Stimulated activated CD8-positive, alpha-beta memory T cell treated with anti-CD3 and anti-CD28 coated beads, Interleukin-4, amount 100 ng/mL, for 1 hour (primary cell): ENCODE data around the gene DENND2A.
"Not testable (repeated sequence)": the region's sequence is repeated elsewhere in the genome, so short reads cannot be mapped to it uniquely, and the experiment has no call there.

Experiments
- DNase-seq, 2 donors: peaks; one replicate each; pipeline ENCODE4 v3.0.0-alpha.2; 2020; ENCODE audit warnings: low read depth in 2 of 2, low spot score in 1 of 2

Gene DENND2A

DNA sequence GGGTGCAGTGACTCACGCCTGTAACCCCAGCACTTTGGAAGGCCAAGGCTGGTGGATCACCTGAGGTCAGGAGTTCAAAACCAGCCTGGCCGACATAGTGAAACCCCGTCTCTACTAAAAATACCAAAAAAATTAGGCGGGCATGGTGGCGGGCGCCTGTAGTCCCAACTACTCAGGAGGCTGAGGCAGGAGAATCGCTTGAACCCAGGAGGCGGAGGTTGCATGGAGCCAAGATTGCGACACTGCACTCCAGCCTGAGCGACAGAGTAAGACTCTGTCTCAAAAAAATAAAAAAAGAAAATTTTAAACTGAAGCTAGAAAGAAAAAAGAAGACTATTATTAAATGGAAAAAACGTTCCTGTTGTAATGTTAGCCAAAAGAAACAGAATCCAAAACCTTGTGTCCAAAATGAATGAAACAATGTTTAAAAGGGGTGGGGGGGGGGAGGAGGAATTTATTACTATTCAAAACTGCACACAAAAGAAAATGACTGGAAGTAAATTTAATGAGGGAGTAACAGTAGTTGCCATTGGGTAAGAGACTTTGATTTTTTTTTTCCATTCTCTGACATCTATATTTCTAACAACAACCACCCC lies 20.6 kb downstream of the DENND2A start:
- not testable (repeated sequence) for DNase-seq

DNA sequence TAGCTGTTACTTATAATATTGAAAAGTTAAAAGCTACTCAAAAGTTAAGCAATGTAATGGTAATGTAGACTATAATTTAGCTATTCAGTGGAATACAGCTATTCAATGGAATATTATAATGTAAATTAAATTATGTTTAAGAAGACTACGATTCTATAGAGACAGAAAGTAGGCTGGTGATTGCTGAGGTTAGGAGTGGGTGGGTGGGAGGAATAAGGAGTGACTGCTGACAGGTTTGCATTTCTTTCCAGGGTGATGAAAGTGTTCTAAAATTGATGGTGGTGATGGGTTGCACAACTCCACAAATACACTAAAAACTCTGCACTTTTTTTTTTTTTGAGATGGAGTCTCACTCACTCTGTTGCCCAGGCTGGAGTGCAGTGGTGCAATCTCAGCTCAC lies 21.4 kb downstream of the DENND2A start:
- no peak for DNase-seq

DNA sequence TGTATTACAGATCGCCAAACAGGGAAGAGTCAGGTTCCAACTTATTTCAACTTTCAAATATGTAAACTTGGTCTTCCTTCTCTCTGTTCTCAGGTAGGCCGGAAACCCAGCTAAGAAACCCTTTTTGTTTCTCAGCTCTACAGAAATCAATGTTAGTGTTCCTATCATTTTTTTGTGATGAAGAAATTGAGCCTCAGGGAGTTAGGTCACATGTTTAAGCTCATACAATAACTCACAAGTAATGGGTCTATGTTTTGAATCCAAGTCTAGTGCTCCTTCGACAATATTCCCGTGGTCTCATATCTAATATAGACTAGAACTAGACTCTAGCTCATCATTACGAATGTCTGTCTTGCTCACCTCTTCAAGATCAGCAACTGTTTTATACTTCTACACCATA lies 22.3 kb downstream of the DENND2A start:
- DNase-seq = no peak

DNA sequence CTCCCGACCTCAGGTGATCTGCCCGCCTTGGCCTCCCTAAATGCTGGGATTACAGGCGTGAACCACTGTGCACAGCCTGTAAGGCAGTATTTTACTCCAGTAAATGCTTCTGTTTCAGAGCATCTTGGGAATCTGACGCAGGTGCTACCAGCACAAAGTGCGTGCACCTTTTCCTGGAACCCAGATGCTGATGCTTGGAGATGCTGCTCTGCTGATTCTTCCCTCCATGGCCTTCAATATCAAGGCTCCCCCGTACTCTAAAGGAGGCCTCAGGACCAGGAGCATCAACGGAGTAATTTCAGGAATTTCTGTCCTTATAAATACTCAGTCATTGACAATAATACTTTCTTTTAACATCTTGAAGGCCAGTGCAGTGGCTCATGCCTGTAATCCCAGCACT lies 23.5 kb downstream of the DENND2A start:
- no peak for DNase-seq

DNA sequence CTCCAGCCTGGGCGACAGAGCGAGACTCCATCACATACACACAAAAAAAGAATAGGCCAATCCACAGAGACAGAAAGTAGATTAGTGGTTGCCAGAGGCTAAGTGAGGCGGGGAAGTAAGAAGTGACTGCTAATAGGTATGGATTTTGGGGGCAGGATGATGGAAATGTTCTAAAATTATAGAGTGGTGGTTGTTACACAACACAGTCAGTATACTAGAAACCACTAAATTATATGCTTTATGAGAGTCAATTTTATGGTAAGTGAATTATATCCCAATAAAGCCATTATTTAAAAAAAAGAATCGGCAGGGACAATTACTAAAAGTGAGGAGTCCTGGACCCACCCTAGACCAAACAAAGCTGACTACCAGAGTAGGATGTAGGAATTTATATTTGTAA lies 24.3 kb downstream of the DENND2A start:
- DNase-seq = no peak

DNA sequence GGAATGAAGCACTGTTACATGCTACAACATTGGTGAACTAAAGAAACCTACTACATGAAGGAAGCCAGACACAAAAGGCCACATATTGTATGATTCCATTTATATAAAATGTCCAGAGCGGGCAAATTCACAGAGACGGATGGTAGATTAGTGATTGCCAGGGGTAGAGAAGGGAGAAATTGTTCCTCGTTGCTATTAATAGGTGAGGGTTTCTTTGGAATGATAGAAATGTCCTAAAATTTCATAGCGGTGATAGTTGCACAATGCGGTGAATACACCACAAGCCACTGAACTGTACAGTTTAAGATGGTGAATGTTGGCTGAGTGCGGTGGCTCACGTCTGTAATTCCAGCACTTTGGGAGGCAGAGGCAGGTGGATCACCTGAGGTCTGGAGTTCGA lies 29.0 kb downstream of the DENND2A start:
- no peak for DNase-seq

DNA sequence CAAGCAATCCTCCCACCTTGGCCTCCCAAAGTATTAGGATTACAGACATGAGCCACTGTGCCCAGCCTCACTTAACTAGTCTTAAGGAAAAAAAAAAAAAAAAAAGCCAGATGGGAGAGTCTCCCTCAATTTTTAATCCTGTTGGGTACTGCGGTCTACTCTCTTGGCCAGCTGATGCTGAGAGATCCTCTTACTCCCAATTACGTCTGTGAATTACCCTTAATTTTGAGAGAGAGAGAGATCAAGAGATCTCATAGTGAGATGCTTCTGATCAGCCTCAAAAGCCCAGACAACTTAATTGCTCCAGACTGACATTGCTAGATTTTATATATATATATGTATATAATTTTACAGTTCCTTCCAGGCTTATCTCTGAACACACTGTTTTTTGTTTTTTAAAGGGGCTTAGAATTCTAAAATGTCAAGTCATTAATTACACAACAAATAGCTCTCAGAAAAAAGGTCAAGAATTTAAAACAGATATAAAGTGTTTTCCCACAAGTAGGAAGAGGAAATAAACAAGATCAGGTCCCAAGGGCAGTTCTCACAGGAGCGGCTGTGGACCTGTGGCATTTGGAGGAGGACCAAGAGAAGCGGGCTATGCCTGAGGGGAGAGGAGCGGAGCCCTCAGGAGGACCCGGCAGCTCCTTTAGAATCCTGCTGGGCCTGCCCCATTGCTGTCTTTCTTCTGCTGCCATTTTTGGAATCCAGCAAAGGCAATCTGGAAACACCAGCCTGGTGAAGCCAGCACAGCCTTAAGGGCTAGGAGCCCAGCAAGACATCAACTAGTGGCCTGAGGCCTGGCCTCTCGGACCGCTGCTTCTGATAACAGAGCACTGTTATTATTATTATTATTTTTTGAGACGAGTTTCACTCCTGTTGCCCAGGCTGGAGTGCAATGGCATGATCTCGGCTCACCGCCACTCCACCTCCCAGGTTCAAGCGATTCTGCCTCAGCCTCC lies 30.1 kb downstream of the DENND2A start:
- no peak for DNase-seq

DNA sequence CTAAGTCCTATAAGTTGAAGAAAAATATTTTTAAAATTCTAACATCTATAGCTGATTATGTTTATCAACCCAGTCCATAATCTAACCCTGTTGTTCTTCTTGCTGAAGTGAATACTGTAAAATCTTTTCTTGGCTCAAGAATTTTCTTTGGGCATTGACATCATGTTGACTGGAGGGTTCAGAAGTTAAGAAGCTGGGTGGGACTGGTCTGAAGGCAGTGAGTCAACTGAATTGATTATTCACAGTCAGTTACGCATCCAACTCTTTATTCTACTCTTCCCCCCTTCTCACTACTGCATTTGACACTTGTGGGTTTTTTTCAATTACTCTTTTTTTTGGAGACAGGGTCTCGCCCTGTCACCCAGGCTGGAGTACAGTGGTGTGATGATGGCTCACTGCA lies 31.0 kb downstream of the DENND2A start:
- no peak for DNase-seq

DNA sequence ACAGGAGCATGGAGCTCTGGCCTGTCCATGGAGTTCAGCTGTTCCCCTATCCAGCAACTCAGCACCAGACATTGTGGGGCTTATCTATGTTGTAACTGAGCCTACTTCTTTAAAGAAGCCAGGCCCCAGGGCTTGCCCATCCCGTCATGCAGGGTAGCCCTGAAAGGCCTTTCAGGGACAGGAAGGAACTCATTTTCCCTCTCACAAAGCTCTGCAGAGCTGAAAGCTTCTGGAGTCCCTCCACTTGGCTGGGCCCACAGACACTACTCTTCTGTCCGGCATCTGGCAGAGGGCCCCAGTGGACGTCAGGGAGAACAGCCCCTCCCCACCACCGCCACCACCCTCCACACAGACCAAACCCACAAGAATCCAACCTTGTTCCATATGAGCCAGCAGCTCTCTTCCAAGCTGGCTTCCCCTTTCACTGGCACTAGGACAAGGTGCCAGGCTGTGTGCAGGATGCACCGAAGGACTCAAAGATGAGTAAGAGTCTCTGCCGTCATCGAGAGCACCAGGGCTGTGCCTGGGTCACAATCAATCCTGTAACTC lies 33.1 kb downstream of the DENND2A start:
- no peak for DNase-seq

DNA sequence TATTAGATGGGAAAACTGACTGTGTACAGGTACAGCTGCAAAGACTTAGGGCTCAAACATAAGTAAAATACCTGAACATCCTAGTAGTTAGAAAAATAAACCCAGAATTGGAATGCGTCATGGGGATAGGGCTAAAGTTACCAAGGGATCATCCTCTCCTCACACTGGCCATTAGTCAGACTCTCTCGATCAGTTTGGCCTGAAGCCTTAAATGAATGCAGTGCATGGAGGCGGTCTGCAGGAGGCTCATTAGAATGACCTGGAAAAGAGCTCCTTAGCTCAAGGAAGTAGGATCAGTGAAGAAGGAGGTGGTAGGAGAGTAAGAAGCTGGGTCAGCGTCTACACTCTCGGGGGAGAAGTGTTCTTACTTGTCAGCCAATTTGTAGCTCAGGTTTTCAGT lies 35.3 kb downstream of the DENND2A start:
- no peak for DNase-seq

DNA sequence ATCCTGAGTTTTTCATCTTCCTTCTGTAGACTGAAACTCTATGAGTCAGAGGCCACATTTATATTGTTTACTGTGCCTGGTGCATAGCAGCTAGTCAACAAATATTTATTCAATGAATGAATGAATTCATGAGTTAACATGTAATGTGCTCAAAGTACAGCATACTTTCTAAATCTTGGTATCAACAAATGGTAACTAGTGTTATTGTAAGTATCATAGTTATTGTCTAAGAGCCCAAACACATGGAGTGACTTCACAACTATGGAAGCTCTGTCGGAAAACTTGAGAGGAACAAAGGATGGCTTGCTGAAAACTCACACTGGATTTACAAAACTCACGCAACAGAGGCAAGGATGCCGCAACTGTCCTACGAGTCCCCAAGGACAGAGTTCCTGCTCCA lies 35.9 kb downstream of the DENND2A start:
- no peak for DNase-seq

DNA sequence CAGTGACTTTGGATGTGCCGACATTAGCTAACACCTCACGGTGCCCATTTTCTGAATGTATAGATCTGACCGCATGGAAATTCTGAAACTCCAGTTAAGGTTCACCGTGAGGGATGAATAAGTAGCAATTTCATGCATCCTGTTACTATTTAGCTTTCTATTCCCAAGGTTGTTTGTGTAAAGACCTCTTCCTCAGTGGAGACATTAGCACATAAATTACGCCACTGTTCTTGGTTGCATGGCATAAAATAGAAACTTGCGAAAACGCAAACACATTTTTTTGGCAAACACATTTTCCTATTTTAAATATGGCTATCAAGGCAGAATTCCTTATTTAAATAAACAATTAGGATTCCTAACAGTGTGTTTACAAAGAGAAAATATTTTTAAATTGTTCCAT lies 36.5 kb downstream of the DENND2A start:
- DNase-seq = no peak

DNA sequence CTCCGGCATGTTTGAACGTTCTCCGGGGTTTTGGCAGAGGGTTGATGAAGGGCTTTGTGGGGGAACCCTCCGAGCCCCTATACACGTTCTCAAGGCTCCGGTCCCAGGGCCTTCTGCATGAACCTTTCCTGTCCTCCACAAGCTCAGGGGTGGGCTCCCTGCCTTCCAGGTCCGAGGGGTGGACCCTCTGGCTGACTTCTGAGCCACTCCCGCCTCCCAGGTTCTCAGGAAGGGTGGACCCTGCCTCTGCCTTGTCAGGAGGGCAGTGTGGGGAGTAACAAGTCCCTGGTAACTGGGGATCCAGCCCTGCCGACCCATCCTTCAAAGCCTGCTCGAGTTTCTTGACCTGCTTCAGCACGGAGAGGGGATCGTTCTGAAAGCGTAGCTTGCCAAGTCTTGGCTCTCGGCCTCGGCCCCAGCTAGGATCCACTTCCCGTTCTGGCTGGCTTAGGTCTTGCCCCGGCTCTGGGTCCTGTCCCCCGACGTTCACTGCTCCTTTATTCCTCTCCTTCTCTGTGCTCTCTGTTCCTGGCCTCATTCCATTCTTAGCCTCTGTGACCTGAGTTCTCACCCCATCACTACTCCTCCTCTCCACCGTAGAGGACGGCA lies 38.9 kb downstream of the DENND2A start:
- DNase-seq = no peak

DNA sequence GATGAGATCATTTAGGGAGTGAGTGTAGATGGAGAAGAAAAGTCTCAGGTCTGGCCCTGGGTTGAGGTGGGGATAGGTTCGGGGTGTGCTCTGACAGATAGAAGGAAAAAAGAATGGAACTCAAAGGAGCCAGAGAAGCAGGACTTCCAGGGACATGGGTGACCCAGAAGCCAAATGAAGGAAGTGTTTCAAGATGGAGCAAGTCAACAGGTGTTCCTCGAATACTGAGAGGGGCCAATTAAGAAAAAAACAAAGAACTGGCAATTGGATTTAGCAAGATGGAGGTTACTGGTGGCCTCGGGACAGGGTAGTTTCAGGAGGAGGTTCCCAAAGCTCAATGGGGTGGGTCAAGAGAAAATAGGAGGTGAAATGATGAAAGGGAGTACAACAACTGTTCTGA lies 40.3 kb downstream of the DENND2A start:
- DNase-seq = no peak

DNA sequence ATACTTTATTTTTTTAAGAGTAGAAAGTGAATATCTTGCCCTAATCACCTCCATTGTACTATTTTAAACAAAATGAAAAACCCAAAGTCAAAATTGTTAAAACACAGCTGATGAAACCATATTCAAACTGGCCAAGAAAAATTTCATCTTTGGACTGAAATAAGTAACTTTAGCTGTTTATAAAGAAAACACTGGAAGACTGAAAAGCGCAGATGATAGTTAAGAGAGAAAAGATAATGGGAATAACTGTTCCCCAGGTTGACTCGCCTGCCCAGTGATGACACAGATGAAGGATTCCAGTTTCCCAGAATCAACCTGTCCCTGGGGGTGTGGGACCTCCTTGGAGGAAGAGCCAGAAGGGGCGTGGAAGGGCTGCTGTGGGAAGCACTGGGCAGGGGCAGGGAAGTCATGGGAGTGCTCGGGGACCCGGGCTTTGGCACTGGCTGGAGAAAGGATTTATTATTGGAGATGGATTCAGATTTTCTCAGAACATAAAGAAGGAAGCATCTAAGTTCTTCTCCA lies 43.1 kb downstream of the DENND2A start:
- no peak for DNase-seq

DNA sequence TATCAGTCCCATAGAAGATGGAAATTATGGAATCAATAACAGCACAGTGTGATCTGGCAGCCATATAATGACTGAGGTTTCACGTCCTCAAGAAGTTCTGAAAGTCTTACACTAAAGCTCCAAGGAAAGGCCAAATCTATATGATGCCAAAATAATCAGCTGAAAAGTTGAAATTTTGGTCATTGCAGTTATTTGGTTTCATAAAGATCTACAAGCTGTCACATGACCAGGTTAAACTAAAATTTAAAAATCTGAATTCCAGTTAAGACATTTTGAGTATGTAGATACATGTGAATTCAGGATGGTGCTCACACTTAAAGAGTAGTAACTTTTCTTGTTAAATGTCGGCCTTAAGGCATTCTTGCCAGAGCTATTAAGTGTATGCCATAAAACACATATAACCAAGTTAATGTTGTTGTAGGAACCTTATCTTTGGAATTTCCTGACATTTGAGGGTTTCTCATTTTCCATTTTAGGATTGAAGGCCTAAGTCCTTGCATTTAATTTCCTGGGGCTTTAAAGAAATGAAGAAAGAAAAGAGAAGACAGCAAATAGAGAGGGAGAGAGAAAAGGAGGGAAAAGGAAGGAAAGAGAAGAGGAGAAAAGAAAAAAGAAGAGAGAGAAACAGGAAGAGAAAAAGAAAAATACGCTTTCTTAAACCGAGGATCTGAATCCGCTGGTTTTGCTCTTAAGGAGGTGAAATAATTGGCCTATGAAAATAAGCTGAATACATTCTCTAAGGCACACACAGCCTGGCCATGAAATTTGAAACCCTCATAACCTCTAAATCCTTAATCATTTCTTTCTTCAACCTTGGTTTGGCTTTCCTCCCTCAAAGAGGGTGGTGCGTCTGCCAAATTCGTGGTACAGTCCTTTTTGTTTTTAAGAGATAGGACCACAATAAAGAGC lies 43.8 kb downstream of the DENND2A start:
- DNase-seq = no peak

DNA sequence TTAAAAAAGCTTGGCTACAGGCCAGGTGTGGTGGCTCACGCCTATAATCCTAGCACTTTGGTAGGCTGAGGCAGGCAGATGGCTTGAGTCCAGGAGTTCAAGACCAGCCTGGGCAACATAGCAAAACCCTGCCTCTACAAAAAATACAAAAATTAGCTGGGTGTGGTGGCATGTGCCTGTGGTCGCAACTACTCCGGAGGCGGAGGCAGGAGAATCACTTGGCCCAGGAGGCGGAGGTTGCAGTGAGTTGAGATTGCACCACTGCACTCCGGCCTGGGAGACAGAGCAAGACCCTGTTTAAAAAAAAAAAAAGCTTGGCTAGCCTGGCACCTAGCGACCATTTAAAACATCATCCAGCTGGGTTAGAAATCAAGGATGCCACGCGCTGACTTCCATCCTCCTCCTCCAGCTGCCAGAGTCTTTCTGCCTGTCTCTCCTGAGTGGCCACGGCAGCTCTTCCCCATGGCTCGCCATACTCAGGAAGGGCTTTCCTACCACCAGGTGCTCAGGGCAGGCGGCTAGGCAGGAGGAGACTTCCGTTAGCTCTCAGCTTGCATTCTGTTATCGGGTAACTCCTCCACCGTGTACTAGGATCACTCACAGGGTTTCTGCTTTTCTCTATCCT lies 45.0 kb downstream of the DENND2A start:
- DNase-seq = no peak

DNA sequence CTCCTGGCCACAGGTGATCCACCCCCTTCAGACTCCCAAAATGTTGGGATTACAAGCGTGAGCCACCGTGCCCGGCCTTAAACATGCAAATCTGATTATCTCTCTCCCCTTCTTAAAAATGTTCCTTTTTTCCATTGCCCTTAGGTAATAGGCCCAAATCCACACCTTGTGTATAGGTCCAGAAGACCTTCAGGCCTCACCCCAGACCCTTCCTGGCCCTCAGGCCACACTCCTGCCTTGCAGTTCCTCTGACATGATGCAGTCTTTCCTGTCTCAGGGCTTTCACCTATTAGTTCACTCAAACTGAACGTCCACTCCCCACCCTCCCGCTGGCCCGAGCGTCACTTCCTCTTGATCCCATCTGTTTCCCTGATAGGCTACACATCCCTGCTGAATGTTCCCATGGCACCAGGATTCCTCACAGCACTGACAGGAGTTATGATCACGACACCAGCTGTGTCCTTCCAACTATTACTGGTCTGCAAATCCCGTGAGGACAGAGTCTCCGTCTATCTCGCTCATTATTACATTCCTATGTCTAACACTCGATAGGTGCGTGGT lies 46.4 kb downstream of the DENND2A start:
- no peak for DNase-seq

DNA sequence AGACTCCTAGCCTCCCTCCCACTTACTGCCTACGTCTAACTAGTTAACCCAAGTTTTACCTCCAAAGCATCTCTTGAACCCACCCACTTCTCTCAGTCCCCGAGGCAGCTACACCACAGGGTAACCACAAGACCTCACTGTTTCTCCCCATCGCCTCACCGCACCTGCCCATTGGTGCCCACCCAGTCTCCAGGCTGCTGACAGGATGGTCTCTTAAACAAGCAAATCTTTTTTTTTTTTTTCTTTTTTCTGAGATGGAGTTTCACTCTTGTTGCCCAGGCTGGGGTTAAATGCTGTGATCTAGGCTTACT lies 47.0 kb downstream of the DENND2A start:
- DNase-seq = no peak
